ENCODE results near the gene CCNG2. TPM values are rescaled to one million over a fixed set of nuclear protein-coding genes. Genes with fewer than 3 reads are reported as not detected.

The CCNG2 gene
- total RNA-seq, 2 experiments from 2014 or later, result 25.7 to 28.6 TPM

GRCh38 chr4:77148078-77148477 lies 8.9 kb upstream of the CCNG2 start:
- POLR2A ChIA-PET, result interaction anchor here (0.6 kb wide), 1 partner anchor 75 kb away, joined by 4 read pairs; no protein-coding TSS in a partner anchor
- ATAC-seq, result no peak

GRCh38 chr4:77149789-77150188 lies 7.2 kb upstream of the CCNG2 start:
- intact Hi-C loops (cut with DNase I, micrococcal nuclease), result loop anchor here in 1 of 2 experiments (10.0 kb wide), 3 partner anchors 935 to 1635 kb away; partner anchors contain the start of genes G3BP2, RCHY1, SCARB2 and THAP6
- POLR2A ChIA-PET, result no interaction called here
- Mint-ChIP-seq H3K4me1 (peaks cover 22% of the 10 kb centered on the region), H3K9me3 (ENCODE audit: low read depth) (no peaks in the 10 kb centered on the region), H3K27ac (no peak overlapping the region), H3K4me3 (no peak overlapping the region), H3K36me3 (ENCODE audit: low read depth) (no peaks in the 10 kb centered on the region), H3K27me3 (no peaks in the 10 kb centered on the region)
- DNase-seq, result no peak
- CTCF ChIA-PET, result no interaction called here
- ATAC-seq, result no peak

More at GRCh38 chr4:77148078-77148477, 8.9 kb upstream of the CCNG2 start:
- Mint-ChIP-seq H3K9me3 (ENCODE audit: low read depth) (no peaks in the 10 kb centered on the region), H3K4me3 (no peak overlapping the region), H3K36me3 (ENCODE audit: low read depth) (no peaks in the 10 kb centered on the region), H3K27ac (no peak overlapping the region), H3K4me1 (peaks cover 20% of the 10 kb centered on the region), H3K27me3 (no peaks in the 10 kb centered on the region)
- CTCF ChIA-PET, result interaction anchor here (0.7 to 1.3 kb wide), 3 partner anchors 10 to 93 kb away, joined by 3 to 4 read pairs (median 3); no protein-coding TSS in a partner anchor
- intact Hi-C loops (cut with DNase I, micrococcal nuclease), result no loop called here
- no peak for DNase-seq

GRCh38 chr4:77151241-77151640 lies 5.8 kb upstream of the CCNG2 start:
- peak; percentile 18 for DNase-seq
- Mint-ChIP-seq H3K4me1 (peaks cover 25% of the 10 kb centered on the region), H3K9me3 (ENCODE audit: low read depth) (no peaks in the 10 kb centered on the region), H3K4me3 (no peak overlapping the region), H3K27me3 (no peaks in the 10 kb centered on the region), H3K36me3 (ENCODE audit: low read depth) (no peaks in the 10 kb centered on the region), H3K27ac (no peak overlapping the region)
- POLR2A ChIA-PET, result no interaction called here
- peak; percentile 25 for ATAC-seq
- CTCF ChIA-PET, result no interaction called here
- intact Hi-C loops (cut with DNase I, micrococcal nuclease), result loop anchor here in 1 of 2 experiments (10.0 kb wide), 3 partner anchors 936 to 1636 kb away; partner anchors contain the start of genes G3BP2, RCHY1, SCARB2 and THAP6

- POLR2A ChIA-PET, result no interaction called here
- CTCF ChIA-PET, result interaction anchor here (1.0 kb wide), 1 partner anchor 12 kb away, joined by 3 read pairs; no protein-coding TSS in a partner anchor
- intact Hi-C loops (cut with DNase I, micrococcal nuclease), result loop anchor here in 1 of 2 experiments (10.0 kb wide), 3 partner anchors 938 to 1638 kb away; partner anchors contain the start of genes G3BP2, RCHY1, SCARB2 and THAP6
- peaks cover 20% of the 10 kb centered on the region for H3K4me1 Mint-ChIP-seq
- no peaks in the 10 kb centered on the region for H3K36me3 Mint-ChIP-seq (ENCODE audit: low read depth)
- H3K27me3 Mint-ChIP-seq, result no peaks in the 10 kb centered on the region
- H3K27ac Mint-ChIP-seq, result no peak overlapping the region
- H3K9me3 Mint-ChIP-seq (ENCODE audit: low read depth), result no peaks in the 10 kb centered on the region
- DNase-seq, result no peak
- H3K4me3 Mint-ChIP-seq, result no peak overlapping the region
- ATAC-seq, result no peak
Observed at GRCh38 chr4:77152421-77152820, 4.6 kb upstream of the CCNG2 start.

- H3K27me3 Mint-ChIP-seq, result no peaks in the 10 kb centered on the region
- no peak for DNase-seq
- intact Hi-C loops (cut with DNase I, micrococcal nuclease), result loop anchor here in 1 of 2 experiments (10.0 kb wide), 3 partner anchors 938 to 1638 kb away; partner anchors contain the start of genes G3BP2, RCHY1, SCARB2 and THAP6
- no peaks in the 10 kb centered on the region for H3K9me3 Mint-ChIP-seq (ENCODE audit: low read depth)
- CTCF ChIA-PET, result interaction anchor here (1.0 to 1.4 kb wide), 2 partner anchors 13 to 58 kb away, joined by 3 to 4 read pairs; no protein-coding TSS in a partner anchor
- no peak overlapping the region for H3K27ac Mint-ChIP-seq
- H3K36me3 Mint-ChIP-seq (ENCODE audit: low read depth), result no peaks in the 10 kb centered on the region
- H3K4me1 Mint-ChIP-seq, result peaks cover 20% of the 10 kb centered on the region
- POLR2A ChIA-PET, result interaction anchor here (0.7 kb wide), 1 partner anchor 31 kb away, joined by 9 read pairs; no protein-coding TSS in a partner anchor
- ATAC-seq, result no peak
- no peak overlapping the region for H3K4me3 Mint-ChIP-seq
Observed at GRCh38 chr4:77153006-77153405, 4.0 kb upstream of the CCNG2 start.

GRCh38 chr4:77154065-77154464 lies 2.9 kb upstream of the CCNG2 start:
- DNase-seq (no peak), ATAC-seq (no peak)
- Mint-ChIP-seq H3K27me3 (no peaks in the 10 kb centered on the region), H3K36me3 (ENCODE audit: low read depth) (no peaks in the 10 kb centered on the region), H3K4me1 (peaks cover 28% of the 10 kb centered on the region), H3K9me3 (ENCODE audit: low read depth) (no peaks in the 10 kb centered on the region), H3K4me3 (no peak overlapping the region), H3K27ac (no peak overlapping the region)
- ChIA-PET CTCF (interaction anchor here (0.6 to 3.2 kb wide), 6 partner anchors 23 to 1157 kb away, joined by 3 to 23 read pairs (median 3); no protein-coding TSS in a partner anchor), POLR2A (no interaction called here)
- intact Hi-C loops (cut with DNase I, micrococcal nuclease), result loop anchor here in 1 of 2 experiments (10.0 kb wide), 3 partner anchors 939 to 1639 kb away; partner anchors contain the start of genes G3BP2, RCHY1, SCARB2 and THAP6

- Mint-ChIP-seq H3K27ac (peak overlapping the region; percentile 67), H3K36me3 (ENCODE audit: low read depth) (no peaks in the 10 kb centered on the region), H3K9me3 (ENCODE audit: low read depth) (no peaks in the 10 kb centered on the region), H3K4me1 (peaks cover 31% of the 10 kb centered on the region), H3K4me3 (peak overlapping the region; percentile 7), H3K27me3 (no peaks in the 10 kb centered on the region)
- CTCF ChIA-PET, result interaction anchor here (0.6 to 3.2 kb wide), 11 partner anchors 10 to 1158 kb away, joined by 3 to 23 read pairs (median 3); no protein-coding TSS in a partner anchor
- POLR2A ChIA-PET, result no interaction called here
- intact Hi-C loops (cut with DNase I, micrococcal nuclease), result loop anchor here in 1 of 2 experiments (5.0 to 10.0 kb wide), 4 partner anchors 667 to 1640 kb away; partner anchors contain the start of genes G3BP2, RCHY1, SCARB2 and THAP6
- no peak for DNase-seq
- no peak for ATAC-seq
Observed at GRCh38 chr4:77154761-77155499, 2.1 kb upstream of the CCNG2 start.

GRCh38 chr4:77155631-77156452 lies 1.2 kb upstream of the CCNG2 start:
- Mint-ChIP-seq H3K9me3 (ENCODE audit: low read depth) (no peaks in the 10 kb centered on the region), H3K27me3 (no peaks in the 10 kb centered on the region), H3K27ac (peak overlapping the region; percentile 97), H3K4me3 (peak overlapping the region; percentile 97), H3K4me1 (peaks cover 31% of the 10 kb centered on the region), H3K36me3 (ENCODE audit: low read depth) (peaks cover 4% of the 10 kb centered on the region)
- DNase-seq (no peak), ATAC-seq (no peak)
- CTCF ChIA-PET, result interaction anchor here (0.6 to 3.2 kb wide), 9 partner anchors 16 to 97 kb away, joined by 3 to 23 read pairs (median 3); partner anchors contain the start of gene CCNI
- intact Hi-C loops (cut with DNase I, micrococcal nuclease), result loop anchor here (1.0 to 10.0 kb wide), 9 partner anchors 80 to 1641 kb away; partner anchors contain the start of genes G3BP2 (in 1 of the 2), NAAA (in 1 of the 2), RCHY1 (in 1 of the 2) and SCARB2 (in 1 of the 2)
- POLR2A ChIA-PET, result no interaction called here

- Mint-ChIP-seq H3K4me1 (peaks cover 31% of the 10 kb centered on the region), H3K27me3 (no peaks in the 10 kb centered on the region), H3K27ac (peak overlapping the region; percentile 97), H3K4me3 (peak overlapping the region; percentile 97), H3K36me3 (ENCODE audit: low read depth) (peaks cover 4% of the 10 kb centered on the region), H3K9me3 (ENCODE audit: low read depth) (no peaks in the 10 kb centered on the region)
- POLR2A ChIA-PET, result no interaction called here
- CTCF ChIA-PET, result interaction anchor here (1.6 to 3.2 kb wide), 4 partner anchors 30 to 80 kb away, joined by 4 to 23 read pairs (median 6); partner anchors contain the start of gene CCNI
- ATAC-seq, result peak; percentile 98
- intact Hi-C loops (cut with DNase I, micrococcal nuclease), result loop anchor here (1.0 to 10.0 kb wide), 9 partner anchors 80 to 1642 kb away; partner anchors contain the start of genes G3BP2 (in 1 of the 2), NAAA (in 1 of the 2), RCHY1 (in 1 of the 2) and SCARB2 (in 1 of the 2)
- peak; percentile 95 for DNase-seq
Observed at GRCh38 chr4:77156533-77156911, 485 bp upstream of the CCNG2 start.

- peaks cover 30% of the 10 kb centered on the region for H3K4me1 Mint-ChIP-seq
- no peaks in the 10 kb centered on the region for H3K27me3 Mint-ChIP-seq
- peak overlapping the region; percentile 97 for H3K4me3 Mint-ChIP-seq
- DNase-seq, result peak; percentile 86
- H3K9me3 Mint-ChIP-seq (ENCODE audit: low read depth), result no peaks in the 10 kb centered on the region
- ChIA-PET POLR2A (interaction anchor here (0.8 kb wide), 1 partner anchor 17 kb away, joined by 3 read pairs; no protein-coding TSS in a partner anchor), CTCF (interaction anchor here (0.6 to 1.4 kb wide), 4 partner anchors 12 to 113 kb away, joined by 3 read pairs; no protein-coding TSS in a partner anchor)
- intact Hi-C loops (cut with DNase I, micrococcal nuclease), result loop anchor here (1.0 to 10.0 kb wide), 10 partner anchors 35 to 1643 kb away; partner anchors contain the start of genes G3BP2 (in 1 of the 2), NAAA (in 1 of the 2), NUP54 (in 1 of the 2) and RCHY1 (in 1 of the 2)
- H3K36me3 Mint-ChIP-seq (ENCODE audit: low read depth), result peaks cover 11% of the 10 kb centered on the region
- peak; percentile 31 for ATAC-seq
- H3K27ac Mint-ChIP-seq, result peak overlapping the region; percentile 56
Observed at GRCh38 chr4:77157859-77158486, 966 bp downstream of the CCNG2 start.

Data from activated CD4-positive, alpha-beta T cell treated with anti-CD3 and anti-CD28 coated beads for 36 hours (primary cell).